Activated naive CD8-positive, alpha-beta T cell treated with anti-CD3 and anti-CD28 coated beads, Interleukin-2, amount 50 U/mL, for 16 hours (primary cell): ENCODE measurements around the gene NSMCE3.
"Not testable (repeated sequence)": the region's sequence is repeated elsewhere in the genome, so short reads cannot be mapped to it uniquely, and the experiment has no call there.

ENCODE experiments used
- DNase-seq: peaks from one replicate; pipeline ENCODE4 v3.0.0-alpha.2; 2020; ENCODE audit warnings: low read depth, low spot score

Gene NSMCE3

DNA sequence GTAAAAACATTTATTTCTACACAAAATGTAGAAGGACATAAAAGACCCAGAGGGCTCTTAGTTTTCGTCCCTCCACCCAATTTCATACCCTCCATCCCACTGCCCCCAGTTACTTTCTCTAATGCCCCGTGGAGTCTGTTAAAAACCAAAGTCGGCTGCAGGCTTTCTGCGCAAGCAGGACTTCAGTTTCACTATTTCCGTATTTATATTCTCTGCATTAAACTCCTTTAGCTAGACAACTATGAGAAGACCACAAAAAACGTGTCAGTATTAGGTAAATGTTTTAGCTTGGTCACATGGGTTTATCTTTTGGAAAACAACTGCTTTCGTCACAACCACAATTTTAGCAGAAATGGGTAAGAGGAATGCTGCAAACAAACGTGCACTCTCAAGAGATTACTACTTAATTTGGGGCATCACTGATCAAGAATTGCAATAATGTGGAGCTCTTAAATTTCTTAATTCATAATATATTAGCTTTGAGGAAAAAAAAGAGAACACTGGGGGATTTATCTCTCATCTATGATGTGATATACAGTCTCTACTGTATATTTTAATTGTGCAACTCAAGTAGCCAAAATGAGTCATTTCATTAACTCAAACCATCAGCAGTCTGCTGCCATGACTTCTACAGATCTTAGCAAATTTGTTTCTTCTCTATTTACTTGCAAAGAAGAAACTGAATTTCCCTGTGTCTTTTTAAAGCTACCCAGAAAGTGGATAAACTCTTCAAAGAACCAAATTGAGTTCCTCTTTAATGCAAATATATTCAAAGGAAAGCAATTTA, 740 bp upstream of the NSMCE3 start:
- DNase-seq = no peak

DNA sequence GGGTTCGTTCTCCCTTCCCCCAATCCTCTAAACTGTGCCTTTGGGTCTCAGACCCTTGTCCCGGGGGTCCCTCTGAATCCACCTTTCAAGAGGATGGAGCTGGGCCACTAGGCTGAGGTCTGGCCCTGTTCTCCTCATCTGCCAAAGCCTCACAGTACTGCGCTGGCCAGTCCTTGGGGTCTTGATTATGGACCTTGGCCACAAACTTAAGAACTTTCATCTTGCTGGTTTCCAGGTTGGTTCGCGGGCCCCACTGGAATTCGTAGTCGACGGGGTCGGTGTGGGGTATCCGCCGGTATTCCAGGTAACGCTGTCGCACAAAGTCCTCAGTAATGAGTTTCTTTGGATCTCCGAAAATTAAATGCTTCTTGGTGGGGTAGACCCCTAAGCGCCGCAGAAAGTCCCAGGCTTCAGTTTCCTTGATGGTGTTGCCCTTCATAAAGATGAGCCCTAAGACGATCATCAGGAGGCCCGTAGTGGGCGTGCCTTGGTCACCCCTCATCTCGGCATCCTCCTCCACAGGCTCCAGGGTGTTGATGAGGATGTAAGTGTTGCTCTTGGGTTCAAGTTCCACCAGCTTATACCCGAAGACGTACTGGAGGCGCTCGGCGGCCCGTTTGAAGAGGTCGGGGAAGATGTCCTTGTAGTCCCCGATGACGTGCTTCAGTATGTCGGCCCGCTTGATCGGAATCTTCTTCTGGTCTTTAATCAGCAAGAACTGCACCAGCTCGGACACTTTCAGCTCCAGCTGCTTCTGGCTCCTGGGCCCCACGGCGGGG, 727 bp downstream of the NSMCE3 start:
- DNase-seq = no peak

DNA sequence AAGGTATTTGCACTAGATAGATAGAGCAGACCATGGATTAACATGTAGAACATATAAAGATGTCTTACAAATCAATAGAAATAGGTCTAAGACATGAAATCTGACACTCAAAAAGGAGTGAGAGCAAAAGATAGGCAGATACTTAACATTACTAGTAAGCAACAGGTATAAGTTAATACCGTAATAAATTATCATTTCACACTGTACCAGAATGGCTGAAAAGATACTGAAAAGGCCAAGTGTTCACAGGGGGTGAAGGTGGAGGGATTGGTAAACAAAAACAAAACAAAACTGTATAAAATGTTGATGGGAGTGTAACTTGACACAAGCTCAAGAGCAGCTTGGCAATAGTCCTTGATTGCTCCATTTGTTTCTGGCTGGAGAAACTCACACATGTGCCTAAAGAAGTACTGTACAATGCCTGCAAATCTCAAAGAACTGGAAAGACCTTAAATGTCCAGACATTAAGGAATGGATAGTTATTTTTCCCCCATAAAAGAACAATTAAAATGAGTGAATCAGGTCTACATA, 3.5 kb downstream of the NSMCE3 start:
- no peak for DNase-seq

DNA sequence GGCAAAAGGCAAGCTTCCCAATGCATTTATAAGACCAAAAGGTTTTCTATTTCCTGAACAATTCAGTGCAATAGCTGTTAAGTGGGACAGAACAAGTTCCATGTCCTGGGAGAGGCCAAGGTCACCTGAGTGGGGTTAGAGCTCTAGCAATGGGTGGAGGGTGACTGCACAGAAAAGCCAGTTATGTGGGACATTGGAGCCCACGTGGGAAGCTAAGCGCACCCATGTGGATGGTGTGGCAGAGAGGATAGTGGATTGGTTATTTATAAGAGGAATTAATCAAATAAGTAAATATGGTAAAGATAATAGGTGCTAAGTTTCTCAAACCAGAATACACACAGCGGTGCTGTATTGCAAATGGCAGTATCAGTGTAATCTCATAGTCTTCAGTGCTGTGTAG, 6.3 kb downstream of the NSMCE3 start:
- no peak for DNase-seq

DNA sequence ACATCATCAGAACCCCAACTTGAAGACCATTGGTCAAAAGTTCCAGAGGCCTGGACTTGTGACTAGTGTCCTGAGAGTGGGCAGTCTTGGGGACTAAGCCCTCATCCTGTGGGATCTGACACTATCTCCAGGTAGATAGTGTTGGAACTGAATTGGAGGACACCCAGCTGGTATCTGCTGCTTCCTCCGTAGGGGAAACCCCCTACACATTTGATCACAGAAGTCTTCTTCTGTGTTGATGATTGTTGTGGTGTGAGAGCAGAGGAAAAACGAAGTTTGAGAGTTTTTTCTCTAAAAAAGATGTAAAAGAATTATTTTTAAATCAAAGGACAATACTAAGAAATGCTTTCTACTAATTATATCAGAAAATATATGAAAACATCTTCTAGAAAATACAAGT, 6.9 kb downstream of the NSMCE3 start:
- no peak for DNase-seq

DNA sequence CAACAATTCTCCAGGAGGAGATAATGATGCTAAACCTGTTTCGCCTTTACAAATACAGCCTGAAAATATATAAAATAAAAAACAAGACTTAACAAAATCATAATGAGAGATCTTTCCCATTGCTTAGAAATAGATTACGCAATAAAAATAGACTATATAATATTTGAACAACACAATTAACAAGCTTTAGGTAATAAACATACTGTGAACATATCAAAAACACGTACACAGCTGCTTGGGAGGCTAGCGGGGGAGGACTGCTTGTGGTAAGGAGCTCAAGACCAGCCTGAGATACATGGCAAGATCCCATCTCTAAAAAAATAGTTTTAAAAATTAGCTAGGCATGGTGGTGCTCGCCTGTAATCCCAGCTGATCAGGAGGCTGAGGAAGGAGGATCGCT, 8.7 kb downstream of the NSMCE3 start:
- no peak for DNase-seq

DNA sequence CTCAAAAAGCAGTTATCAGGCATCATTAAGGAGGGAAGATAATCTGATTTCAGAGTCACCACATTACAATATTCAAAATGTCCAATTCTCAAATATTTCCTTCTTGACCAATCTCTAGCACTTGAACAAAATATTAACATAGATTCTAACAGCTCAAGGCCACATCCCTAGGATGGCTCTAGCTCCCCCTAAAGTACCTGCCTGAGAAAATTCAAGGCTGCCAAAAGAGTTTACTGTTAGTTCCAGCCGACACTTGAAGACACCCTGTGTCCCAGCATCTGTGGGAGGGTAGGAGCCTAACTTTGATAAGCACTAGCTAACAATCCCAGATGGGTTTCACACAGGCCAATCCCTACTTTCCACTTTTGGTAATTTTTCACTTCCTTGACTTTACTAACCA, 10.4 kb downstream of the NSMCE3 start:
- DNase-seq = no peak

DNA sequence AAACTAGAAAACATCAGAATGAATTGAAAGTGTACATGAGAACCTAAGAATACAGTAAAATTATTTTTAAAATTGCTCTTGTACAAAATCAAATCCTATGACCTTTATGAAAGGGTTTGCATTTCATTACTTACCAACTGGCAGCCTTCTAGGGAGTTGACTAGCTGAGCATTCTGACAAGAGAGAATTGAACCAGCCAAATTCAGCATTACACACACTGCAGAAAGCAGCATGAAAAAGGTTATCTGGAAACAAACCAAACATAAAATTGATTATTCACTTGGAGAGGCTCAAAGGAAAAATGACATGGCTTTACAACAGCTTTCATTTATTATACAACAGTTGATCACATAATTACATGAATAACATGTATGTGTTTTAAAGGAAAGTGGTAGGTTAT, 17.4 kb downstream of the NSMCE3 start:
- DNase-seq = no peak

DNA sequence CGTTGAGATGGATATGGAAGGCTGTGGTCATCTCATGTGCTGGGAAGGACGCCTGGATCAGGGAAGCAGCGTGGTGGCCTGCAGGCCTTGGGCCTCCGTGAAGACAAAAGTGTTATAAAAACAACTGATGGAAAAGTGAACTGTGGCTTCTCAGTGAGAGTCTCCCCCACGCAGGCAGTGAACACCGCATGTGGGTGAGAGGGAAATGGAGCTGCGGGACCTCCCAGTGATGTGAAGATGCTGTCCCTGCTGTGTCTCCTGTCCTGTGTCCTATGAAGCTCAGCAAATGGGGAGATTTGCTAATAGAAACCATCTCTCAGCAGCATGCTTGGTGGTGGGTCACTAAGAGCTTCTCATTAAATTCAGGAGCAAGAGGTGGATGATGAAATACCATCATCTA, 25.1 kb downstream of the NSMCE3 start:
- DNase-seq = no peak

DNA sequence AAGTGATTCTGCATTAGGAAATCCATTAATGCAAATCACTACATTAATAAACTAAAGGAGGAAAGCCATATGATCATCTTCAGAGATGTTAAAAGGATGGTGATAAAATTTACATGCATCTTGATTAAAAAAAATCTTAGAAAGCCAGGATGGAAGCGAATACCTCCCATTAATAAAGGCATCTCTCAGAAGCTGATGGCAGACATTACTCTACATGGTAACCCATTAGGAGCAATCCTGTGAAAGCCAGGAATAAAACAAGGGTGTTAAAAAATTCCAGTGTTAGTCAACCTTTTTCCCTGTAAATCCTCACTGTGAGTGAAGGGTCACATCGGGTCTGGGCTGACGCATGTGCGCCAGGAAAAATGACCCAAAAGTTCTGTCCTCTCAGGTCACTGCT, 25.5 kb downstream of the NSMCE3 start:
- DNase-seq = no peak

DNA sequence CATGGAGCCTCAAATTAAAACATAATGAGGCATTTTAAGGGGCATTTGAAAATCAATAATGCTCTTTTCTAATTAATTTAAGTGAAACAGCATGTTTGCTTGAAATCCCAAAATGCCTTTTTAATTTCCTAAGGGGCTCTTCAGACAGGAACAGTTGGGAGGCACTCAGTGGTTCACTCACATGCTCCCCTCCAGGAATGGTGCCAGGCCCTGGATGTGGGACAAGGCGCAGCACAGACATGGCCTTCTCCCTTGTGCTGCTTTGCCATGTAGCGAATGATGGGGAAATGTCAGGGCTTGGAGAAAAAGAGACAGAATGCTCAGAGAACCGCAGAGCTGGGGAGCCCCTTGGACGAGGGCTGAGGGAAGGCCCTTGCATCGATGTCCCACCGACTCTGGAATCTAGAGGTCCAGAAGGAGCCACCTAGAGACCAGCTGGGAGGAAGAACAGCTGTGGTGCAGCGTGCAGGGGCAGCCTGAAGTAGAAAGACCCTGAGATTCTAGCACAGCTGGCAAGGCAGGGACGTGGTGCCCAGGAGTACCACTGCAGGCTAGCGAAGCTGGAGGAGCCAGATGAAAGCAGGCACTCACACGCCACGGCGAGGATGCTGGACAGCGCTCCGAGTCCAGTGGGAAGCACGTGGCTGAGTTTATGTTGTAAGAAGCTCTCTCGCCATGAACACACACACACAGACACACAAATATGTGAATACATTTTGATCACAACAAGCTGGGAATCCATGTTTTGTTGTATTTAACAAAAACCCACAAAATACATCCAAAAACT, 27.0 kb downstream of the NSMCE3 start:
- DNase-seq = no peak

DNA sequence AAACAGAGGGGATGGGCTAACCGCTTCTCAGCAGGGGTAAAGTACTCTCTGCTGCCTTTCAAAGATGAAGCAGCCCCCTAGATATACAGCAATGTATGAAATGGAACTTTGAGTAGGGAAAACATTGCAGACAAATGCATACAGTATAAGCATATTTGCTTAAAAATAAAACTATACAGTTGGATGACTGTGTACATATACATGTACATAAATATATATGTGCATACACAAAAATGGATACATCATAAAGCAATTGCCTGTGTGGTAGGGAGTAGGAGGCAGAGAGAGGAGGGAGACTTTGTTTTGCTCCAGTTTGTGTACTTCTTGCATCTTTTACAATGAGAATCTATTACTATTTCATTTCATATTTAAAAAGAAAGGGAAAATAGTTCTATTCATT, 28.4 kb downstream of the NSMCE3 start:
- DNase-seq = no peak

DNA sequence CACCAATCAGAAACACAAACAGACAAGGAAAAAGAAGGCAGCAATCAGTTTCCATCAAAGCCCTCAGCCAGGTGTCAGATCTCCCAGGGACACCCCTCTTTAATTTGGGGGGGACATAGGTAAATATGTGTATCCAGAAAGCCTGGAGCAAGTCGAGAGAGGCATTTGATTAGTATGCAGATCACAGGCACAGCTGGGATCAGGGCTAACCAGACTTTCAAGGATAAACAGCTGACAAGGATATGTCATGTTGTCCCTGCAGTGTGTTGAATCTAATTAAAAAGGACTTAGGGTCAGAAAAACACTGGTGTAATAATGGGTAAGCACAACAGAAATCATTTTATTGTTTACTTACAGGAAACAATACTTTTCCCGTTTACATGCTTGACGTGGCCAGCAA, 30.2 kb downstream of the NSMCE3 start:
- DNase-seq = no peak

DNA sequence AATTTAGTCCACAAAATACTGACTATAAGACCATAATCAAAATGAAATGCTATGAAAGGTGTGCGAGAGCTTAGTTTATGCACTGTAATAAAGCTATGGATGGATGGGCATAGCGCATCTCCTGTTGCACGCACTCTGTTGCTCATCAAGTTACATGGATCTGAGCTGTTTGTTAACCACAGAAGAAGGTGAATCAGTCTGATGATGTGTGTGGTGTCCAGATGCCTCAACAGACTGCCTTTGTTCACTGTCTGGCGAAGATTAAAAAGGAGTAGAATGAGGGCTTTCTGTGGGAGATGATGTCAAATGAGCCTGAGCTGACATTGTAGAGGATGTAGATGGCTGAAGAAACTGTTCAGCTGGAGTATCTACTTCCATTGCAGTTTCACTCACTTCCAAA, 36.1 kb downstream of the NSMCE3 start:
- DNase-seq = no peak

DNA sequence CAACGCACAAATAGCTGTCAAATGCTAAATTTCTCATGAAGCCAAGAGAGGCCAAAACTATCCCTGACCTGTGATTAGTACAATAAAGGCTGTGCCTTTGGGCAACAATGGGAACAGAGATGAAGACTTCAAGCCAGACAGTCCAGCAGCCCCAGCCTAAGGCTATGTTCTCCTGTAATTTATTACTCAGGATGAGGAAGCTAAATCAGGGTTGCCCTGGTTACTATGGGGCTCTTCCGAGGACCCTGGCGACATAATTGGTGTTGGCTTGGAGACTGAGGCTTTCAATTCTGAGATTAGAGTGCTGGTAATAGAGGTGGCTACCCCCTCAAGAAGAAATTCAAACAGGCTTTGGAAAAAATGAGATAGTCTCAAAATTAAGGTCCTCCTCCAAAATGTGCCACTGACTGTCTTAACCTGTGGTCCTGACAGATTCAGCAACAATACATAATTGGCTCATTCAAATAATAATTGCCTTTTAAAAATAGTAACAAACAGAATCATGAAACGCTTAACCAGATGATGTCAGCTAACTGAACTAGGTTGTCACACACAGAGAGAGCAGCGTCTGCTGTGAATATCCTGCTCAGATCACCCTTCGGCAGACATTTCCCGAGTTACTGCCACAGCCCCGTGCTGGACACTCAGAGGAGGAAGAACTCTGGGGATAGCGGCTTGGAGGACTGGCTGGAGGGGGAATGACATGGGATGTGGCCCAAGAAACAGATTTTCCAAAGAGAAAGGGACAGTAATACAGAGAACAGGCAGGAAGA, 43.0 kb downstream of the NSMCE3 start:
- no peak for DNase-seq

DNA sequence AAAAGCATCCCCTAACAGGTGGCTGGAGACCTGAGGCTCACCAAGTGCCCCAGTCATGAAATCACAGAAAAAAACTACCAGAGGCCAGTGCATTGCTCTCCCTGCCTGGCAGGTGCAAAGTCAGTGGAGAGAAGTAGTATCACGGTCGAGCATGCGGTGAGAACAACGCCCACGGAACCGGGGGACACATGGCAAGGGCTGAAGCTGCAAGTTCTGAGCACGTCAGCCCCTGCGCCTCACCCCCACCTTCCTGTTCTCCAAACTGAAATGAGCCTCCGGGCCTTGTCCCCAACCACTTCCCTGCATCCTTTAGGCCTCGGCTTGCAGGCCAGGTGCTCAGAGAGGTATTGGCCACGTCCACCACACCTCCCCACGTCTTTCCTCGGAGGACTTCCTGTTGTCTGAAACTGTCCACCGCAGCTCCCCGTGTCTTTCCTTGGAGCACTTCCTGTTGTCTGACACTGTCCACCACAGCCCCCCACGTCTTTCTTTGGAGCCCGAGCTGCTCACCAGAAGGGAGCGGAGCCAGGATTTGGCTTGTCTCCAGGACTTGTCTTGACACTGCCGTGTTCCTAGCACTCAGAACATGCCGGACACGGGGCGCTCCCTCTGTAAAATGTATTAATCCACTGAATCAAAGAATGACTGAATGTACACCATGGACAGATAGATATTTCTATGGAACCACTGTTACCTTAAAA, 43.9 kb downstream of the NSMCE3 start:
- no peak for DNase-seq

DNA sequence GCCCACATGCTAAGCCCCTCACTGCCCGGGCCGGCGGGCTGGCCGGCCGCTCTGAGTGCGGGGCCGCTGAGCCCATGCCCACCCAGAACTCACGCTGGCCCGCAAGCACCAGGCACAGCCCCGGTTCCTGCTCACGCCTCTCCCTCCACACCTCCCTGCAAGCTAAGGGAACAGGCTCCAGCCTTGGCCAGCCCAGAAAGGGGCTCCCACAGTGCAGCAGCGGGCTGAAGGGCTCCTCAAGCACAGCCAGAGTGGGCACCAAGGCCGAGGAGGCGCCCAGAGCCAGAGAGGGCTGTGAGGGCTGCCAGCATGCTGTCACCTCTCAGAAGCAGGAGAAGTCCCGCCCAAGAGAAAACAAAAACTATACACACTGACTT, 44.6 kb downstream of the NSMCE3 start:
- DNase-seq = not testable (repeated sequence)

DNA sequence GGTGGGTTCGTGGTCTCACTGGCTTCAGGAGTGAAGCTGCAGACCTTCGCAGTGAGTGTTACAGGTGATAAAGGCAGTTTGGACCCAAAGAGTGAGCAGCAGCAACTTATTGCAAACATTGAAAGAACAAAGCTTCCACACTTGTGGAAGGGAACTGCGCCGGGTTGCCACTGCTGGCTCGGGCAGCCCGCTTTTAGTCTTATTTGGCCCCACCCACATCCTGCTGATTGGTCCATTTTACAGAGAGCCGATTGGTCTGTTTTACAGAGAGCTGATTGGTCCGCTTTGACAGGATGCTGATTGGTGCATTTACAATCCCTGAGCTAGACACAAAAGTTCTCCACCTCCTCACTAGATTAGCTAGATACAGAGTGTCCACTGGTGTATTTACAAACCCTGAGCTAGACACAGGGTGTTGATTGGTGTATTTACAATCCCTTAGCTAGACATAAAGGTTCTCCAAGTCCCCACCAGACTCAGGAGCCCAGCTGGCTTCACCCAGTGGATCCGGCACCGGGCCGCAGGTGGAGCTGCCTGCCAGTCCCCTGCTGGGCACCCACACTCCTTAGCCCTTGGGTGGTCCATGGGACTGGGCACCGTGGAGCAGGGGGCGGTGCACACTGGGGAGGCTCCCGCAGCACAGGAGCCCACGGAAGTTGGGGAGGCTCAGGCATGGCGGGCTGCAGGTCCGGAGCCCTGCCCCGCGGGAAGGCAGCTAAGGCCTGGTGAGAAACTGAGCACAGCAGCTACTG, 45.2 kb downstream of the NSMCE3 start:
- not testable (repeated sequence) for DNase-seq

DNA sequence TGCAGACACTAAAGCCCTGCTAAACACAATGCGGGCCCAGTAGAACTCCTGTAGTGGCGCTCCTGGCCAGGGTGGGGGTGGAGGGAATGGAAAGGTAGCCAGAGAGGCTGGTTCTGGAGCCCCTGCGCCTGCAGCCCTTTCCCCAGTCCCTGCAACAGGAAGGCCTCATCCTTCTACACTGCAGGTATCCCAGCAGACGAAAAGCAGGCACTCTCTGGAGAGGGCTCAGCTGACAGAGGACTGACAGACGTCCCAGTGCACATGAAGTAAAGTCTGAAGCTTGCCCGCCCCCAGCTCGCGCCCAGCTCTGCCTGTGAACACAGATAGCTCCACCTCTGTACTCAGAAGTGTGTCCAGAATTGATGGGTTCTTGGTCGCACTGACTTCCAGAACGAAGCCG, 46.0 kb downstream of the NSMCE3 start:
- no peak for DNase-seq
